Endothelial cell (in vitro differentiated cells): Measurements from ENCODE around the gene RNF40. TPM values are rescaled to one million over a fixed set of nuclear protein-coding genes. Genes with fewer than 3 reads are reported as not detected.

Experiments
- DNase-seq: peaks from one replicate; pipeline ENCODE4 v3.0.0; 2021; ENCODE audit warnings: low spot score
- H3K27ac Mint-ChIP-seq: one replicate; pipeline ENCODE4 v1.8.0; 2021; ENCODE audit warnings: mixed read lengths, inconsistent platforms; ENCODE audit not compliant: unreplicated experiment
- H3K27me3 Mint-ChIP-seq: one replicate; pipeline ENCODE4 v1.8.0; 2021; ENCODE audit warnings: mild to moderate bottlenecking, moderate library complexity, mixed read lengths, inconsistent platforms; ENCODE audit not compliant: unreplicated experiment
- H3K36me3 Mint-ChIP-seq: one replicate; pipeline ENCODE4 v1.8.0; 2021; ENCODE audit warnings: mild to moderate bottlenecking, low read depth, mixed read lengths, inconsistent platforms; ENCODE audit not compliant: unreplicated experiment
- H3K4me1 Mint-ChIP-seq: one replicate; pipeline ENCODE4 v1.8.0; 2021; ENCODE audit warnings: mild to moderate bottlenecking, mixed read lengths, inconsistent platforms; ENCODE audit not compliant: unreplicated experiment
- H3K4me3 Mint-ChIP-seq: one replicate; pipeline ENCODE4 v1.8.0; 2021; ENCODE audit warnings: mild to moderate bottlenecking, mixed read lengths, inconsistent platforms; ENCODE audit not compliant: unreplicated experiment
- H3K9me3 Mint-ChIP-seq: one replicate; pipeline ENCODE4 v1.8.0; 2021; ENCODE audit warnings: mixed read lengths, inconsistent platforms; ENCODE audit not compliant: unreplicated experiment
- CTCF ChIP-seq: fragments of 200-600 bp; sonication (generic); IDR thresholded peaks from one replicate; pipeline ENCODE4 v1.5.0; 2021; ENCODE audit warnings: antibody characterized with exemption; ENCODE audit not compliant: unreplicated experiment
- total RNA-seq: library from RNA; stranded (reverse); fragmentation: NEBNext Ultra II Directional; extraction: Animal tissue kit (Norgen Biotek cat#: 25700); gene quantifications from one replicate; pipeline ENCODE4 v1.2.1, GENCODE V29; 2021; ENCODE audit not compliant: unreplicated experiment

The RNF40 gene
- total RNA-seq, 1 donor from 2014 or later = 108 TPM

GRCh38 chr16:30750876-30751465 lies 11.2 kb upstream of the RNF40 start:
- H3K4me1 Mint-ChIP-seq = peaks cover 12% of the 10 kb centered on the region
- H3K27ac Mint-ChIP-seq = no peak overlapping the region
- peak overlapping the region; percentile 60 for H3K4me3 Mint-ChIP-seq
- TF ChIP-seq CTCF = no peak
- H3K27me3 Mint-ChIP-seq = peaks cover 5% of the 10 kb centered on the region
- H3K36me3 Mint-ChIP-seq = peaks cover 33% of the 10 kb centered on the region
- H3K9me3 Mint-ChIP-seq = no peaks in the 10 kb centered on the region
- no peak for DNase-seq

- Mint-ChIP-seq H3K4me1 (peaks cover 9% of the 10 kb centered on the region), H3K9me3 (no peaks in the 10 kb centered on the region), H3K27ac (no peak overlapping the region), H3K27me3 (peaks cover 4% of the 10 kb centered on the region), H3K36me3 (peaks cover 37% of the 10 kb centered on the region), H3K4me3 (no peak overlapping the region)
- DNase-seq = no peak
- TF ChIP-seq CTCF = no peak
These were observed 8.5 kb upstream of the RNF40 start for GRCh38 chr16:30753596-30753995.

- no peak for DNase-seq
- Mint-ChIP-seq H3K36me3 (peaks cover 27% of the 10 kb centered on the region), H3K27me3 (peaks cover 10% of the 10 kb centered on the region), H3K4me3 (peak overlapping the region; percentile 51), H3K9me3 (no peaks in the 10 kb centered on the region), H3K4me1 (peaks cover 8% of the 10 kb centered on the region), H3K27ac (no peak overlapping the region)
- TF ChIP-seq CTCF = no peak
These were observed 6.0 kb upstream of the RNF40 start for GRCh38 chr16:30755955-30756780.

GRCh38 chr16:30756781-30757100 lies 5.4 kb upstream of the RNF40 start:
- DNase-seq = no peak
- Mint-ChIP-seq H3K27ac (no peak overlapping the region), H3K4me1 (peaks cover 8% of the 10 kb centered on the region), H3K36me3 (peaks cover 22% of the 10 kb centered on the region), H3K9me3 (no peaks in the 10 kb centered on the region), H3K4me3 (no peak overlapping the region), H3K27me3 (peaks cover 11% of the 10 kb centered on the region)
- TF ChIP-seq CTCF = no peak

DNA sequence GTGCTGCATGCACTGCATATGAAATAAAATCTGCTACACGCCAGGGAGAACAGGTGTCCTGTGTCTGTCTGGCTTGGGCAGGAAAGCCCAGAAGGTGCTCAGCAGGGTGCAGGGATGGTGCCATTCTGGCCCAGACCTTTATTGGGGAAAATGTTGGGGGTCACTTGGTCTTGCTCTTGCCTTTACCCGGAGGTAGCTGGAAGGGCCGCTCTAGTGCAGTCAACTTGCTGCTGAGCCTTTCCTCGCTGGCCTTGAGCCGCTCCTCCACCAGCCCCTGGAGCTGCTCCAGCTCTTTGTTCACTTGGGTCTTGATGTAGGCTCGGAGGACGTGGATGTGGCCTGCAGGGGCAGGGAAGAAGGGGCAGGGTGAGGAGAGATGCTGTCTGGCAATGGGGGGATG lies 4.8 kb upstream of the RNF40 start:
- no peaks in the 10 kb centered on the region for H3K9me3 Mint-ChIP-seq
- no peak overlapping the region for H3K4me3 Mint-ChIP-seq
- peaks cover 8% of the 10 kb centered on the region for H3K4me1 Mint-ChIP-seq
- peaks cover 11% of the 10 kb centered on the region for H3K27me3 Mint-ChIP-seq
- no peak for TF ChIP-seq CTCF
- no peak overlapping the region for H3K27ac Mint-ChIP-seq
- no peak for DNase-seq
- peaks cover 22% of the 10 kb centered on the region for H3K36me3 Mint-ChIP-seq
